ENCODE results near the gene CEND1. TPM values are rescaled to one million over a fixed set of nuclear protein-coding genes. Genes with fewer than 3 reads are reported as not detected.

CEND1 gene
- total RNA-seq, 1 donor from 2014 or later, result 0.27 TPM

DNA sequence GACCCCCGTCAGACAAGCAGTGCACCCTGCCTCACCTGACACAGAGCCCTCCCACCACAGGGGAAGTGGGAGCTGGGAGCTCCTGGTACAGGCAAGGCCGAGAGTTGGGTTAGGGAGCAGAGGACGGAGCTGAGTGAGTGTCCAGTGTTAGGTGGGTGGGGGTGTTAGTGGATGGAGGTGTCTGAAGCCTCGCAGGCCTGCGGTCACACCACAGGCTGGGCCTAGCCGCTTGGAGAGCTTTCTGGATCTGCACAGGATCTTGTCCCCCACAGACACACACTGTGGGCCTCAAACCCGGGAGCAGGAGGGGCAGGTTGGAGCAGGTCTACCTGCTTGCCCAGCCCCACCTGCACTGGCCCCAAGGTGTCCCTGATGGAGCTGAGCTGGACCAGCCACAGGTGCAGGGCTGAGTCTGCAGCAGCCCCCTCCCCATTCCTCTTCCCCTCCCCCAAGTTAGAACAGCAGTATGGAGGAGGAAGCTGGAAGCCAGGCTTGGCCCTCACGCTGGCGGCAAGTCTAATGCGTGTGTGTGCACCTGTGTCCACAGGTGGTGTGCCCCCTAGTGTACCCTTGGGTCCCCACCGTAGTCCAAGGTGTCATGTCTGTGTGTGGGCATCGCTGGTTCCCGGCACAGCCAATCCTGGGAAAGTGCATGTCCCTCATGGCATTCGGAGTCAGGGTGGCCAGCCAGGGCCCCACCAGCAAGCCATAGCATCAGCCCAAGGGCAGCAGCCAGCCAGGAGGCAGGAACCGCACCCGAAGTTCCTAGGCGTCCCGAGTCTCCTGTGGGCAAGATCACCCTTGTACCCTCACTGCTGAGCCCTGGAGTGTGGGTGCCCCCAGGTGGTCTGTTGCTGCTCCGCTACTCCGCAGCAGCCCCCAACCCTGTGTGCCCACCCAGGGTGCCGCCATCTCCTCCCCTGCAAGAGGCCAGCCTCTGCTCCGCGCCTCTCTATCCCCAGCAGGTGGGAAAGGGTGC lies 10.6 kb downstream of the CEND1 start:
- intact Hi-C loops (cut with micrococcal nuclease), result no loop called here
- DNase-seq, result no peak
- POLR2A ChIA-PET, result interaction anchor here (0.6 to 2.7 kb wide), 4 partner anchors 17 to 41 kb away, joined by 4 to 23 read pairs (median 8); no protein-coding TSS in a partner anchor

DNA sequence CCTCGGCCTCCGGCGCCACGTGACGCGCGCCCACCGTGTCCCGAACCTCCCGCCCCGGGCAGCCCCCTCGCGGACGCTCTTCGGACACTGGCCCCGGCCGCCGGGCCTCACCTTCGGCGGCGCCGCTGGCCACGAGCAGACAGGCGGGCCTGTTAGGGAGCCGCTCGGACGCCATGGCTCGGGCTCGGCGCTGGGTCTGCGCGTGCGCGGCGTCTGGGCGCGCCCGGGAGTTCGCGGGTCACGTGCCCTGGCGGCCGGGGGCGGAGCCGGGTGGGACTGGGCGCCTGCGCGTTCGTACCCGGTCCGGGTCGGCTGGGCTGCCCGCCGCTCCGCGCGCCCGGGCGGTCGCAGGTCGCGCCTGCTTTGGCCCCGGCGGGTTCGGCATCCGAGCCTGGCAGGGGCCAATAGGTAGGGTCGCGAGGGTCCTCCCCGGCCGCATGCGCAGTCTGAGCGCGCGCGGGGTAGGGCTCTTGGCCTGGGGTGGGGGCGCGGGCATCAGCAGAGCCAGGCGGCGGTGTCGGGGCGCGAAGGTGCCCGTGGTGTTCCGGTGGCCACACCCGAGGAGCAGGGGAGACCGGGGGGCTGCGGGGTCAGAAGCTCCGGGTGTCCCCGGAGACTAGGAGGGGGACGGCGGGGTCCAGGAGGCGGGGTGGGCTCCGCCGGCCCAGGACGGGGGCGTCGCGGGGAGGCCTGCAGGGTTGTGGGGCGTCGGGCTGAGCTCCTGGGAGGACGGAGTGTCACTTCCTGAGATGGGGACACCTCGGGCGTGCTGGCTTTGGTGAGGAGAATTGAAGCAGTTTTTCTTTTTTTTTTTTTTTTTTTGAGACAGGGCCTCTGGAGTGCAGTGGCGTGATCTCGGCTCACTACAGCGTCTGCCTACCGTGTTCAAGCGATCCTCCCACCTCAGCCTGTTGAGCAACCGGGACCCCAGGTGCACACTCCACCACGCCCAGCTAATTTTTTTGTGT lies 12.3 kb downstream of the CEND1 start, which contains the start of gene GATD1:
Gene GATD1, minus strand, starts transcription at position 200 of the 968 bp plus-strand sequence. Its CDS starts 25 bp downstream, at position 175.
- H3K4me1 Mint-ChIP-seq, result peaks cover 16% of the 10 kb centered on the region
- peak within 1 kb of the TSS; percentile 69 for H3K27ac Mint-ChIP-seq
- ChIA-PET POLR2A (interaction anchor here (0.8 to 2.7 kb wide), 10 partner anchors 19 to 330 kb away, joined by 3 to 23 read pairs (median 5); partner anchors contain the start of genes IRF7, RPLP2, SLC25A22 and TALDO1), CTCF (no interaction called here)
- peak within 1 kb of the TSS; percentile 81 for H3K4me3 Mint-ChIP-seq
- H3K27me3 Mint-ChIP-seq, result no peaks in the 10 kb centered on the region
- intact Hi-C loops (cut with micrococcal nuclease), result loop anchor here (1.0 to 2.0 kb wide), 4 partner anchors 12 to 65 kb away; partner anchors contain the start of genes POLR2L, TALDO1 and TSPAN4
- TF ChIP-seq CTCF (IDR thresholded peaks at IDR 0.05), result no peak
- DNase-seq (peak; percentile 98), ATAC-seq (ENCODE audit: low read depth) (peak; percentile 87)
- H3K36me3 Mint-ChIP-seq (ENCODE audit: low read depth), result peaks cover 5% of the 10 kb centered on the region
- H3K9me3 Mint-ChIP-seq, result no peaks in the 10 kb centered on the region

More for the DNA sequence above, 10.6 kb downstream of the CEND1 start:
- ATAC-seq (ENCODE audit: low read depth), result no peak
- TF ChIP-seq CTCF (IDR thresholded peaks at IDR 0.05), result no peak
- H3K4me3 Mint-ChIP-seq, result peak overlapping the region; percentile 32
- CTCF ChIA-PET, result no interaction called here
- H3K4me1 Mint-ChIP-seq, result peaks cover 16% of the 10 kb centered on the region
- no peaks in the 10 kb centered on the region for H3K9me3 Mint-ChIP-seq
- peaks cover 5% of the 10 kb centered on the region for H3K36me3 Mint-ChIP-seq (ENCODE audit: low read depth)
- no peak overlapping the region for H3K27ac Mint-ChIP-seq
- no peaks in the 10 kb centered on the region for H3K27me3 Mint-ChIP-seq

DNA sequence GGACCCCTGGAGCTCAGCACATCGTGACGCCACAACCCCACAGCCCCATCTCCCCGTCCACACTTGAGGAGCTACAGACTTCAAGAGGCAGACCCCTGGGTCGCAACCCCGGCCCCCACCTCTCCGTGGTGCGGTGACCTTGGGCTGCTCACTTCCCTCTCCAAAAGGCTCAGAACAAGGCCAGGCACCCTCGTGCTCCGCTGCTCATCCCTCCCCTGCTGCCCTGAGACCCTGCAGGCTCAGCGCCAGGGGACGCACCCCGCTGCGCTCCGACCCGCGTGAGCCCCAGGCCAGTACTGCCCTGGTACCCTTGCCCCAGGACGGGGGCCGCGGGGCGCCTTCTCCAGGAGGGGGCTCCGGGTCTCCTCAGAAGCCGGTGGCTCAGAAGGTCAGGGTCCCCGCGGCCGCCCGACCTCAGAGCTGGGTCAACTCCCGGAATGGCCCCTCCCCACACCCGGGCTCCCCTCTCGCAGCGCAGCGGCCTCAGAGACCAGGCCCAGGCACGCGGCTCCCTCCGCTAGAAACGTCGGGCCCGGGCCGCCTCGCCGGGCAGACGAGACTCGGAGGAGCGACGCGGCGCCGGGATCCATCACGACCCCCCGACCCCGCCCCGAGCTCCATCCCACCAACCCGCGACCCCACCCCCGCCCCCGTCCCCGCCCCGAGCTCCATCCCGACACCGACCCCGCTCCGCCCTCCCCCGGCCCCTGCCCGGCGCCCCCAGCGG lies 13.2 kb downstream of the CEND1 start:
- peak overlapping the region; percentile 56 for H3K27ac Mint-ChIP-seq
- H3K4me3 Mint-ChIP-seq, result peak overlapping the region; percentile 80
- no peaks in the 10 kb centered on the region for H3K9me3 Mint-ChIP-seq
- DNase-seq, result no peak
- no peak for TF ChIP-seq CTCF (IDR thresholded peaks at IDR 0.05)
- CTCF ChIA-PET, result no interaction called here
- intact Hi-C loops (cut with micrococcal nuclease), result loop anchor here (1.0 to 2.0 kb wide), 4 partner anchors 11 to 66 kb away; partner anchors contain the start of genes POLR2L, TALDO1 and TSPAN4
- no peaks in the 10 kb centered on the region for H3K27me3 Mint-ChIP-seq
- ATAC-seq (ENCODE audit: low read depth), result peak; percentile 51
- H3K4me1 Mint-ChIP-seq, result peaks cover 16% of the 10 kb centered on the region
- H3K36me3 Mint-ChIP-seq (ENCODE audit: low read depth), result peaks cover 5% of the 10 kb centered on the region
- POLR2A ChIA-PET, result interaction anchor here (0.5 to 2.7 kb wide), 9 partner anchors 19 to 448 kb away, joined by 3 to 23 read pairs (median 4); partner anchors contain the start of genes IRF7, RPLP2, SLC25A22 and TALDO1

DNA sequence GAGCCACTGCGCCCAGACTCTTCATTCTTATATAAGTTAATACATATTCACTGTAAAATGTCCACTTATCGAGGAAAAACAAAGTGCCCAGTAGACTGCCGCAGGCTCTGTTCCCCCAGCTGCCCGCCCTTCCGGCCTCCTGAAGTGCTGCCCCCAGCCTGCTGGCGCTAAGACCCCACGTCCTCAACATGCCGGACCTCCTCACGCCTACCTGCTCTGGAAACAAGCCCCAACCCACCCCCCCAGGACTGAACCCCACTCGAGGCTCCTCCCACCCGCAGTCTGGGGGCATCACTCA lies 13.7 kb downstream of the CEND1 start:
- H3K9me3 Mint-ChIP-seq, result no peaks in the 10 kb centered on the region
- H3K27ac Mint-ChIP-seq, result peak overlapping the region; percentile 56
- no peaks in the 10 kb centered on the region for H3K27me3 Mint-ChIP-seq
- ChIA-PET POLR2A (interaction anchor here (0.7 to 2.7 kb wide), 6 partner anchors 17 to 48 kb away, joined by 3 to 23 read pairs (median 4); partner anchors contain the start of genes RPLP2 and TALDO1), CTCF (no interaction called here)
- peak overlapping the region; percentile 80 for H3K4me3 Mint-ChIP-seq
- intact Hi-C loops (cut with micrococcal nuclease), result loop anchor here (2.0 kb wide), 1 partner anchor 67 kb away; the partner anchor contains the start of genes POLR2L and TSPAN4
- ATAC-seq (ENCODE audit: low read depth) (no peak), DNase-seq (no peak)
- peaks cover 7% of the 10 kb centered on the region for H3K36me3 Mint-ChIP-seq (ENCODE audit: low read depth)
- TF ChIP-seq CTCF (IDR thresholded peaks at IDR 0.05), result no peak
- peaks cover 16% of the 10 kb centered on the region for H3K4me1 Mint-ChIP-seq
